Brain microvascular endothelial cell (primary cell): ENCODE measurements around the gene STK11IP.

Experiments used
- DNase-seq: peaks from one replicate; pipeline ENCODE4 v3.0.0-alpha.2; 2020
- H3K27ac ChIP-seq: fragments of 250-450 bp; sonication (Bioruptor Pico); 2 replicates; pipeline ENCODE4 v1.5.1; 2020; ENCODE audit warnings: mild to moderate bottlenecking, moderate library complexity
- H3K27me3 ChIP-seq: fragments of 250-450 bp; sonication (Bioruptor Pico); replicated peaks from 2 replicates; pipeline ENCODE4 v1.5.1; 2020; ENCODE audit warnings: mild to moderate bottlenecking
- H3K36me3 ChIP-seq: fragments of 250-450 bp; sonication (Bioruptor Pico); replicated peaks from 2 replicates; pipeline ENCODE4 v1.5.1; 2020; ENCODE audit warnings: mild to moderate bottlenecking
- H3K4me3 ChIP-seq: 2 replicates; pipeline ENCODE4 v1.5.1; 2011; ENCODE audit warnings: low read depth, mild to moderate bottlenecking, control low read depth, low read length, moderate library complexity
- in situ Hi-C: cut with HindIII; loops from 2 replicates; pipeline ENCODE4 v1.10.0; 2017; ENCODE audit warnings: low sequenced_read_pairs, low pct_ligation_motif_present
- TF ChIP-seq, protein P1 (sequence below): IDR thresholded peaks from 2 replicates; pipeline ENCODE4 v1.5.1; 2011; ENCODE audit warnings: low read depth, mild to moderate bottlenecking, moderate library complexity, low read length, control low read depth, inconsistent platforms; ENCODE audit errors: missing control alignments

The STK11IP gene

DNA sequence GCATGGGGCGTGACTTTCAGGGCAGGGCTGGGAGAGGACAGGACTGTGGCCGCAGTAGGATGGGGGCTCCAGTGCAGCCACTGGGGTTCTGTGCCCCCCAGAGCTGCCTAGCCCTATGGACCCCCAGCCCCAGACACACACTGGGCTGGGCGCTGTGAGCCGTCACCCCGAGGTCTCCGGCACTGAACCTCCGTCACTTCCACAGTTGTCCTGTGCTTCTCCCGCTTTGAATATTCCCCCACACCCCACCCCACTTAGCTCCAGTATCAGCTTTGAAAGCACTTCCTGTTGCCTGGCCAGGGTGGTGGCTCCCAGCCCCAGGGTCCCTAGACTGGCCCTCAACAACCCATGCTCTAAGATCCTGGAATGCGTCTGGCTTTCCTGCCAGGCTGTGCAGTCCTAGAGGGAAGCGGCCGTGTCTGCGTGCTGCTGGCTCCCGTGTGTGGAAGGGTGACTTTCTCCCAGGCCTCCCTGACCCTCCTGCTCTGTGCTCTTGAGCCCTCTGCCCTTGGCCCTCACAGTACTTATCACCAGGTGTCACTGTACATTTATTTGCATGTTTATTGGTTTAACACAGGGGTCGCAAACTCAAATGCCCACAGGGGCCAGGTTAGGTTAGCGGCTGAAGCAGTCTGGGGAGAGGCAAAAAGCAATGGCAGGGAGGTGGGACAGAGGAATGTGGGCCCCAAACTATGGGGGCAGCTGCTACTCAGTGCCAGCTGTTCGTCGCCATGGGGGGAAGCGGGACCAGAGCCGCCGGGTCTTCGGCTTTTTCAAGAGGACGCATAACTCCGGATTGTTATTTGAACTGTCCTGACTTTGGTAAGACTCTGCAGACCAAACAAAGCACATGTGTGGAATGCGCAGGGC, 36.2 kb upstream of the STK11IP start:
- Histone ChIP-seq H3K4me3 (no peak overlapping the region), H3K36me3 (no peaks in the 10 kb centered on the region), H3K27me3 (no peaks in the 10 kb centered on the region), H3K27ac (no peak overlapping the region)
- no peak for DNase-seq
- TF ChIP-seq, protein P1, sequence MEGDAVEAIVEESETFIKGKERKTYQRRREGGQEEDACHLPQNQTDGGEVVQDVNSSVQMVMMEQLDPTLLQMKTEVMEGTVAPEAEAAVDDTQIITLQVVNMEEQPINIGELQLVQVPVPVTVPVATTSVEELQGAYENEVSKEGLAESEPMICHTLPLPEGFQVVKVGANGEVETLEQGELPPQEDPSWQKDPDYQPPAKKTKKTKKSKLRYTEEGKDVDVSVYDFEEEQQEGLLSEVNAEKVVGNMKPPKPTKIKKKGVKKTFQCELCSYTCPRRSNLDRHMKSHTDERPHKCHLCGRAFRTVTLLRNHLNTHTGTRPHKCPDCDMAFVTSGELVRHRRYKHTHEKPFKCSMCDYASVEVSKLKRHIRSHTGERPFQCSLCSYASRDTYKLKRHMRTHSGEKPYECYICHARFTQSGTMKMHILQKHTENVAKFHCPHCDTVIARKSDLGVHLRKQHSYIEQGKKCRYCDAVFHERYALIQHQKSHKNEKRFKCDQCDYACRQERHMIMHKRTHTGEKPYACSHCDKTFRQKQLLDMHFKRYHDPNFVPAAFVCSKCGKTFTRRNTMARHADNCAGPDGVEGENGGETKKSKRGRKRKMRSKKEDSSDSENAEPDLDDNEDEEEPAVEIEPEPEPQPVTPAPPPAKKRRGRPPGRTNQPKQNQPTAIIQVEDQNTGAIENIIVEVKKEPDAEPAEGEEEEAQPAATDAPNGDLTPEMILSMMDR: no peak
- in situ Hi-C loops: no loop called here

DNA sequence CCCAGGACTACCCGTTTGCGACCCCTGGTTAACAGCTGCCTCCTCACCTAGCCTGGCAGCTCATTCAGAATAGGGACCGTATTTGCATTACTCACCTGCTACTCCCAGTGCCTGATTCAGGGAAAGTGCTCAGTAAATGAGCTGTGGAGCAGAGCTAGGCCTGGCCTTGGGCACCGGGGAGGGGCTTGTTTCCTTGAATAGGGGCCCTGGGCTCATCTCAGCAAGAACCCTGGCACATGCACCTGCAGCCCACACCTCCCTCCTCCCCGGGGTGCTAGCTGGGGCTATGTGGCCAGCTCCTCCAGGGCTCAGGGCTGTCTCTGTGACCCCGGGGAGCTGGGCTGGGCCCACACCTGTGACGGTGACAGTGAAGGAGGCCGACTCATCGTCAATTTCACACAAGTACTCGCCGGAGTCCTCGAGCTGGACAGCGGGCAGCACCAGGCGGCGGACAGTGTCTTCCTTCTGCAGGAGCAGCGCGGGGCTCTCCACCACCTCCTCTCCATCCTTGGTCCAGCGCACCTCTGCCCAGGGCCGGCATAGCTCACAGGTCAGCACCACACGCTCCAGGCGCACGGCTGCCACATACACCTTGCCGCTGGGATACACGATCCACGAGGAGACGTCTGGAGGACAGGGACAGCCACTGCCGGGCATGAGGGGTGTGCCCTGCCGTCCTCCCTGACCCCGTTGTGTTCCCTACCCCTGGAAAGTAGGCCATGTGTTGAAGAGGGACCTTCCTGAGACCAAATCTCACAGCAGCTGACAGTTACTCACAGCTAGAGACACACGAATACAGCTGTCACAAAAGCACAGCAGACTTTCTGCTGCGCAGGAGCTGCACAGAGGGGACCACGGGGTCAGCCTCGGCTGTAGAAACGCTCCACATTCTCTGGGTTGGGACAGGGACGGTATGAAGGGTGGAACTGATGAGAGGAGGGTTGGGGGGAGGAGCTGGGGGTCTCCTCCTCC, 35.3 kb upstream of the STK11IP start:
- Histone ChIP-seq H3K36me3 (no peaks in the 10 kb centered on the region), H3K4me3 (no peak overlapping the region), H3K27me3 (no peaks in the 10 kb centered on the region), H3K27ac (no peak overlapping the region)
- TF ChIP-seq, protein P1: no peak
- in situ Hi-C loops: no loop called here
- no peak for DNase-seq

DNA sequence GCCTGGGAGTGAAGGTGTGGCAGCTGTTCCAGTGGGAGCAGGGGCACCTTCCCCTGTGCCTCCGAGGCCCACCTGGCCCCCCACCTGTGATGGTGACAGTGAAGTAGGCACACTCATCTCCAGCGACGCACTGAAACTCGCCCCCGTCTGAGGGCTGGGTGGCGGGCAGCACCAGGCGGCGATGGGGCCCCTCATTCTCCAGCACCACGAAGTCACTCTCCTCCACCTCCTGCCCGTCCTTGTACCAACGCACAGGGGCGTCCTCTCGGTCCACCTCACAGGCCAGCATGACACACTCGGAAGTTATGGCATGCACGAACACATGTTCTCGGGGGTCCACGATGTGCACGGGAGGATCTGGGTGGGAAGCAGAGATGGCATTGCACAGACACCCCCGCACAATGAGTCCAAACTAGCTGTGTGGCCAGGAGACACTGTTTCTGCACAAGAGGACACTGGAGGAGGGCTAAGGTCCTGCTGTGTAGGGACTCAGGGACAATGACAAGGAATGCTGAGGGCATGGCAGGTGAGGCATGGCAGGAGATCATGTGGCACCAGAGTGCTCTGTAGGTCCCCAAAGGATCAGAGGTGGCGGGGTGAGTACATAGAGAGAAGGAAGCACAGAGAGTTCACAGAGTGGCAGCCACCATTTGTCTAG, 34.3 kb upstream of the STK11IP start:
- TF ChIP-seq, protein P1: no peak
- no peak overlapping the region for H3K4me3 ChIP-seq
- no peak for DNase-seq
- no peaks in the 10 kb centered on the region for H3K36me3 ChIP-seq
- H3K27me3 ChIP-seq: no peaks in the 10 kb centered on the region
- H3K27ac ChIP-seq: no peak overlapping the region
- in situ Hi-C loops: no loop called here

DNA sequence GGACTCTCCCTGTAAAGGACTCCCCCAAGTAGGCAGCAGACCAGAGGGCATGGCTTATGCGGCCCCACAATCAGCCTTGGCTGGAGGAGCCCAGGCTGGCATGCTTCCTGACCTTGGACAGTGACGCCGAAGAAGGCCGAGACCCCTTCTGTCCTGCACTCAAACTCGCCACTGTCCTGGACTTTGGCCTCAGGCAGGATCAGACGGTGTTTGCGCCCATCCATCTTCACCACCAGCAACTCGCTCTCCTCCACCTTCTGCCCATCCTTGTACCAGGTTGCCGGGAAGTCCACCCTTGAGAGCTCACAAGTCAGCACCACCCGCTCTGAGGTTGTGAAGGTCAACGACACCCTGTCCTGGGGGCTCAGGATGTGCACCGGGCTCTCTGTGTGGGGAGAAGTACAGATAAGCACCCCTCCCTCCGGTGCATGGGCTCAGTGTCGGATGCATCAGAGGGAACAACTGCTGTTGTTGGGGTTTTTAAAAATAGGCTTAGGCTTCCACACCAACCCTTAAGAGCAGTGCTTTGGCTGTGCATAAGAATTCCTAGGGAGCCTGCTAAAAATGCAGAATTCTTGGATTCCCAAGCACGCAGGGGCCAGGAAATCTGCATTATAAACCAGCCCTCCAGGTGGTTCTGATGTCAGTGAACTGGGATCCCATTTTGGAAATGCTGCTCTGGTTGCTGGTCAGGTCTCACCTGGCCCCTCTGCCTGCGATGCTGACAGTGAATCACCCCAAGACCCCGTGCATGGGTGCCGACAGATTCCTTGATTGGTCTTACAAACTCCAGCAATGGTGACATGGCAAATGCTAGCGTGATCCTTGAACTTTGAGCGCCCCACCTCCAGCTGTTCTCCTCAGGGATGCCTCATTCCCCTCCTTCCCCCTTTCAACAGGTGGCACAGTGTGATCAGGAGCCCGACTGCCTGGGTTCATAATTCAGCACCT, 32.3 kb upstream of the STK11IP start:
- DNase-seq: no peak
- Histone ChIP-seq H3K4me3 (no peak overlapping the region), H3K36me3 (no peaks in the 10 kb centered on the region), H3K27ac (no peak overlapping the region), H3K27me3 (no peaks in the 10 kb centered on the region)
- TF ChIP-seq, protein P1: no peak
- in situ Hi-C loops: no loop called here

DNA sequence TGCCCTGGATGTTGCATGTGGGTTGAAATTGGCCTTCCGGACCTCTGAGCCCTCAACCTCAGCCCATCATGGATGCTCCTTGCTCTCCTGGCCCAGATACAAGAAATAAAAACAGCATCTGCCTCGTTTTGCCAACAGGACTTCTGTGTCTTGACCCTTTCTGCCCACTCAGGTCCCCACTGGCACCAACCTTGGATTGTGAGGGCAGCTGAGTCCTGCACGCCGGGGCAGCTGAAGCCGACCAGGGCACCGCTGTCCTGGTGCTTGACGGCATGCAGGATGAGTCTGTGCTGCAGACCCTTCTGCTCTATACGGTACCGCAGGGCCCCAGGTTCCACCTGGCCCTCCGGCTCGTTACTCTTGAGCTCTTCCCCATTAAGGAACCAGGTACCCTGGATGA, 31.0 kb upstream of the STK11IP start:
- TF ChIP-seq, protein P1: no peak
- H3K36me3 ChIP-seq: no peaks in the 10 kb centered on the region
- no peak for DNase-seq
- H3K27ac ChIP-seq: no peak overlapping the region
- in situ Hi-C loops: no loop called here
- no peak overlapping the region for H3K4me3 ChIP-seq
- H3K27me3 ChIP-seq: no peaks in the 10 kb centered on the region
